Skin of body (tissue), 2 donors: Measurements from ENCODE around the gene C14orf39. TPM values are rescaled to one million over a fixed set of nuclear protein-coding genes. Genes with fewer than 3 reads are reported as not detected.
"Not testable (repeated sequence)": the region's sequence is repeated elsewhere in the genome, so short reads cannot be mapped to it uniquely, and the experiment has no call there.

ENCODE experiments used
- DNase-seq: peaks from one replicate; lab custom pipeline; 2025; lab: John Stamatoyannopoulos, UW
- total RNA-seq: library from RNA; depleted of rRNA; stranded (reverse); fragments of >200 nt; gene quantifications from one replicate; pipeline ENCODE4 v1.2.3, GENCODE V29; 2014

The C14orf39 gene
- total RNA-seq, 1 donor from 2014 or later, result 0.39 TPM

DNA sequence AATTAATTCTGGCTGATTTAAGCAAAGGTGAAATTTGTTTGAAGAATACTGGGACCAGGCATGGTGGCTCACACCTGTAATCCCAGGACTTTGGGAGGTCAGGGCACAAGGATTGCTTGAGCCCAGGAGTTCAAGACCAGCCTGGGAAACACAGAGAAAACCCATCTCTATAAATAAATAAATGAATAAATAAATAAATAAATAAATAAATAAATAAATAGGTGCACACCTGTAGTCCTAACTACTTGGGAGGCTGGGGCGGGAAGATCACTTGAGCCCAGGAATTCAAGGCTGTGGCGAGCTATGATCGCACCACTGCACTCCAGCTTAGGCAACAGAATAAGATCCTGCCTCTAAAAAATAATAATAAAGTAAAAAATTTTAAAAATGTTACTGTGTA is 4.4 kb upstream of the C14orf39 start:
- DNase-seq, result no peak

GRCh38 chr14:60488175-60488574 is 2.3 kb upstream of the C14orf39 start:
- no peak for DNase-seq

- no peak for DNase-seq
Measured at GRCh38 chr14:60487211-60487610, 1.3 kb upstream of the C14orf39 start.

GRCh38 chr14:60485057-60485597 is 736 bp downstream of the C14orf39 start:
- no peak for DNase-seq

DNA sequence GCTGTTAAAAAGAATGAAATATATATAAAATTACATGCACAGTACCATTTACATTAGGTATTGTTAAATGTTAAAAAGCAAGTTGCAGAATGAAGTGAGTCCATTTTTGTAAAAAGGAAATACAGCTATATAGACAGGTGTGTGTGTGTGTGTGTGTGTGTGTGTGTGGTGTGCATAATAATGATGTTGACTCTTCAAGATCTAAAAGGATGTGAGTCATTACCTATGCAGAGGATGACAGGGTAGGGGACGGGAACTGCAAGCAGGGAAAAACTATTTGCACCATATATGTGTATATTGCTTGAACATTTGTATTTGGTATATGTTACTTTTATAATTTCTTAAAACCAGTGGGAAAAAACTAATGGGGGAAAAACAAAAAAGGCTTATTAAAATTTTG is 3.1 kb downstream of the C14orf39 start:
- no peak for DNase-seq

DNA sequence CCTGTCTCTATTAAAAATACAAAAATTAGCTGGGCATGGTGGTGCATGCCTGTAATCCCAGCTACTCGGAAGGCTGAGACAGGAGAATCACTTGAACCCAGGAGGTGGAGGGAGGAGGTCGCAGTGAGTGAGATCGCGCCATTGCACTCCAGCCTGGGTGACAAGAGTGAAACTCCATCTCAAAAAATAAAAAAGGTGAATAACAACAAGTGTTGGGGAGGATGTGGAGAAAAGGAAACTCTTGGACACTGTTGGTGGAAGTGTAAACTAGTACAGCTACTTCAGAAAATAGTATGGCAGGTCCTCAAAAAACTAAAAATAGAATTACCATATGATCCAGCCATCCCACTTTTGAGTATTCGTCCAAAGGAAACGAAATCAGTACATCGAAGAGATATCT is 5.6 kb downstream of the C14orf39 start:
- DNase-seq, result not testable (repeated sequence)

GRCh38 chr14:60455875-60456274 is 30.0 kb downstream of the C14orf39 start:
- DNase-seq, result no peak

- no peak for DNase-seq
Measured at GRCh38 chr14:60430276-60430675, 55.6 kb downstream of the C14orf39 start.

GRCh38 chr14:60420050-60420449 is 65.8 kb downstream of the C14orf39 start:
- no peak for DNase-seq

- not testable (repeated sequence) for DNase-seq
Measured at GRCh38 chr14:60397550-60397949, 88.3 kb downstream of the C14orf39 start.

DNA sequence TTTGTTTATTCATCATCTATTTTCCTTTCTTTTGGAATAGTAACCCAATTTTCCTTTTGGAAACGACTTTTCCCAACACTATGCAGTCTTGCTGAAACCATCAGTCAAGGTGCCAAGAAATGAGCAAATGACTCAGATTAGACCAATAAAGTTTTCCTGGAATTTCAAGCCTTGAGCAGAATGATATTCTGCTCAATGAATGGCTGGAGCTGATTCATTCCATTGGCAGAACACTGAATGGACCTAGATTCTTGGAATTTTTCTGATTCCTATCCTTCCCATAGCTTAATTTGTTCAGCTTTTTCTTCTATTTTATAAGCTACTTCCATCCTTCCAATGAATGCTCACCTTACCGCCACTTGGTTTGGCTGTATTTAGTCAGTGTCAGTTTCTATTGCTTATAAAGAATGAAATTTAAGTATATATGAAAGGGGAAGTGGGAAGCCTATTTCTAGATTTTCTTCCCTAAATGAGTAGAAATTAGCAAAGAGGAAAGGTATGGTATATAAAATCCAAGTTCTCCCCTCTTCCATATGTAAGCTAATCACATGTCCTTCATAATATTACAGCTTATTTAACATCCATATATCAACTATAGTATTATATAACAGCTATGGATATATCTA is 89.0 kb downstream of the C14orf39 start:
- no peak for DNase-seq

Other genes starting within 250 kb of the C14orf39 start
- 39.9 TPM for gene PPM1A, start 236.8 kb downstream of the C14orf39 start, total RNA-seq
- not detected for gene SIX6, start 23.1 kb upstream of the C14orf39 start, total RNA-seq
- 4.6 TPM for gene SIX1, start 163.4 kb upstream of the C14orf39 start, total RNA-seq
- 4.4 TPM for gene SIX4, start 238.3 kb upstream of the C14orf39 start, total RNA-seq
- gene MNAT1, start 248.7 kb upstream of the C14orf39 start, total RNA-seq, result 53.3 TPM